Measurements from ENCODE around the gene SMYD4.

SMYD4 gene

GRCh38 chr17:1792495-1793446, 36.9 kb downstream of the SMYD4 start:
- H3K9ac ChIP-seq (ENCODE audit: low read length) = no peak overlapping the region
- no peaks in the 10 kb centered on the region for H3K27me3 ChIP-seq (ENCODE audit: control insufficient read depth, insufficient read depth, low read length)
- peaks cover 2% of the 10 kb centered on the region for H3K4me1 ChIP-seq (ENCODE audit: control insufficient read depth, insufficient read depth, low read length)
- H3K9me3 ChIP-seq (ENCODE audit: control insufficient read depth, low read length) = no peaks in the 10 kb centered on the region
- no peaks in the 10 kb centered on the region for H3K36me3 ChIP-seq (ENCODE audit: control insufficient read depth, insufficient read depth, low read length)
- H3K4me3 ChIP-seq (ENCODE audit: low read length) = no peak overlapping the region

DNA sequence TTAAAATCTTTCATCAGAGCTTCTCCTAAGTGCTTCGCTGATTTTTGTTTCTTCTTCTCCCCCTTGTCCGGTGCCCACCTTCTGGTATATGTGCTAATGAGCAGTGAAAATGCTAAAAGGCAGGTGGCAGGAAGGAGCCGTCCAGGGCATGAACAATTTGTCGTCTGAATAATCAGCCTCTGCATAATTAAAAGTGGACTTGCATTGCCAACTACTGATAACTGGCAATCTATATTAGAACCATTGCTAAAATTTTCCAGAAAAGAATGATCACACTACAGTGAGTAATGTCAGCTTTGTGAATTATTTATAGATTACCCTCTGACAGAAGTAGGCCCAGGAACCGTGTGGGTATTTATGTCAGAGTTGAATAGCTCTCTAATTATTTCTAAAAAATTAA, 39.8 kb downstream of the SMYD4 start:
- no peaks in the 10 kb centered on the region for H3K9me3 ChIP-seq (ENCODE audit: control insufficient read depth, low read length)
- H3K4me1 ChIP-seq (ENCODE audit: control insufficient read depth, insufficient read depth, low read length) = peaks cover 9% of the 10 kb centered on the region
- H3K36me3 ChIP-seq (ENCODE audit: control insufficient read depth, insufficient read depth, low read length) = no peaks in the 10 kb centered on the region
- no peak overlapping the region for H3K9ac ChIP-seq (ENCODE audit: low read length)
- H3K27me3 ChIP-seq (ENCODE audit: control insufficient read depth, insufficient read depth, low read length) = no peaks in the 10 kb centered on the region
- no peak overlapping the region for H3K4me3 ChIP-seq (ENCODE audit: low read length)

DNA sequence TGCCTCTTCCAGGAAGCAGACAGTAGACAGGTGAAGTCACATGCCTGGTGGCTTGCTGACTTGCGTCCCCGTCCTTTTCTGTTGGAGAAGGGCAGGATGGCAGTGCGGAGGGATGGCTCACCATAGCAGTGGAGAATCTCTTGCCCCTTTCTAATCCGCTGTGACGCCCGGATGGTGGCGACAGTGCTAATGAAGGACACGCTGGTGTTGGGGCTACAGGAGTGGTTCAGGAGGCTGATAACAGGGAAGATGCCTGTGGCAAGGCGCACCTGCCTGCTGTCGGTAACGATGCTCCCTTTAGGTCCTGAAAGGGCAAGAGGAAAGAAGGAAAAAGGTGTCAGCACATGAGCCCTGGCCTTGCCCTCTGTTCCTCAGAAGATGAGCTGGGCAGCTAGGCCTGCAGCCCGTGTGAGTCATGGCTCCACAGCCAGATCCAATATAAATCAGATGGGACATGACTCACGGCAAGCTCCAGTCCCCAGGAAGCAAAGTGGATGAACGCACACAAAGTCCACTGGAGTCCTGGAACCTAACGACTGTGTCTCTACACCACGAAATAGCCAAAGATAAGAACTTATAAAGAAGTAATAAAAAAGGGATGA, 42.3 kb downstream of the SMYD4 start:
- Histone ChIP-seq H3K9ac (ENCODE audit: low read length) (peak overlapping the region; percentile 38), H3K36me3 (ENCODE audit: control insufficient read depth, insufficient read depth, low read length) (no peaks in the 10 kb centered on the region), H3K4me3 (ENCODE audit: low read length) (peak overlapping the region; percentile 5), H3K27me3 (ENCODE audit: control insufficient read depth, insufficient read depth, low read length) (no peaks in the 10 kb centered on the region), H3K4me1 (ENCODE audit: control insufficient read depth, insufficient read depth, low read length) (peaks cover 9% of the 10 kb centered on the region), H3K9me3 (ENCODE audit: control insufficient read depth, low read length) (no peaks in the 10 kb centered on the region)

DNA sequence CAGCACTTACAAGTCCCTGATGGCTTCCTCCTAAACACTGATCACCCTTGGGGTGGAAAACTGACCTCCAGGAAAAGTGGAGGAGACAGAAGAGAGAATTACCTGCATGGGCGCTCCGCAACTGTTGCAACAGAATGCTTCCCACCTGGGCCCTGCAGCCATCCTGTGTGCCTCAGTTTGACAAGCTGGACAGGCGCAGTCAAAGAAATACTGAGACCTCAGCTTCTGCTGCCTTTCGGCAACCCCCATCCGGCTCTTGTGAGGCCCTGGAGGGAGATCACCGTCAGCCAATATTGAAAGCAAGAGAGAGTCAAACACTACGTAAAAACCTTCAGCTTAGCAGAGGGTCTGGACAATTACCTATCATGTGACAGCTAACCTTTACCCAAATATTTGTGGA, 43.0 kb downstream of the SMYD4 start:
- no peaks in the 10 kb centered on the region for H3K36me3 ChIP-seq (ENCODE audit: control insufficient read depth, insufficient read depth, low read length)
- H3K9ac ChIP-seq (ENCODE audit: low read length) = no peak overlapping the region
- H3K9me3 ChIP-seq (ENCODE audit: control insufficient read depth, low read length) = no peaks in the 10 kb centered on the region
- no peak overlapping the region for H3K4me3 ChIP-seq (ENCODE audit: low read length)
- no peaks in the 10 kb centered on the region for H3K27me3 ChIP-seq (ENCODE audit: control insufficient read depth, insufficient read depth, low read length)
- peaks cover 16% of the 10 kb centered on the region for H3K4me1 ChIP-seq (ENCODE audit: control insufficient read depth, insufficient read depth, low read length)

DNA sequence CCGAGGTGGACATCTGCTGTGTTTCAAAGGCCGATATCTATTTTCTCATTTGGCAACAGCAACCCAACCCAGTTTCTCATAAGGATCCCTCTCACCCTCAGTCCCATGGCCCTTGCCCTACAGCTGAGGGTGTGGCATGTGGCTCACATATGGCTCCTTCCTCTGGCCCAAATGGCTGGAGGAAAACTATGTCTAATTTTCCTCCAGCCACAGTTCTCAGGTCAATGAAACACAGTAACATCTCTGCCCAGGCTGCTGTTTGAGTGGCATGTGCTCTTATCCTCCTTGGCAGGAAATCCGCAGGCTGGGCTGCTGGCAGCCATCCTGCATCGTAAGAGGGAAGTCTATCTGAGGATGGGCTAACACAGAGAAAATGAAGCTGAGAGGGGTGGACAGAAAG, 43.8 kb downstream of the SMYD4 start:
- H3K4me1 ChIP-seq (ENCODE audit: control insufficient read depth, insufficient read depth, low read length) = peaks cover 16% of the 10 kb centered on the region
- H3K36me3 ChIP-seq (ENCODE audit: control insufficient read depth, insufficient read depth, low read length) = no peaks in the 10 kb centered on the region
- no peak overlapping the region for H3K4me3 ChIP-seq (ENCODE audit: low read length)
- H3K9ac ChIP-seq (ENCODE audit: low read length) = no peak overlapping the region
- H3K27me3 ChIP-seq (ENCODE audit: control insufficient read depth, insufficient read depth, low read length) = no peaks in the 10 kb centered on the region
- H3K9me3 ChIP-seq (ENCODE audit: control insufficient read depth, low read length) = no peaks in the 10 kb centered on the region

DNA sequence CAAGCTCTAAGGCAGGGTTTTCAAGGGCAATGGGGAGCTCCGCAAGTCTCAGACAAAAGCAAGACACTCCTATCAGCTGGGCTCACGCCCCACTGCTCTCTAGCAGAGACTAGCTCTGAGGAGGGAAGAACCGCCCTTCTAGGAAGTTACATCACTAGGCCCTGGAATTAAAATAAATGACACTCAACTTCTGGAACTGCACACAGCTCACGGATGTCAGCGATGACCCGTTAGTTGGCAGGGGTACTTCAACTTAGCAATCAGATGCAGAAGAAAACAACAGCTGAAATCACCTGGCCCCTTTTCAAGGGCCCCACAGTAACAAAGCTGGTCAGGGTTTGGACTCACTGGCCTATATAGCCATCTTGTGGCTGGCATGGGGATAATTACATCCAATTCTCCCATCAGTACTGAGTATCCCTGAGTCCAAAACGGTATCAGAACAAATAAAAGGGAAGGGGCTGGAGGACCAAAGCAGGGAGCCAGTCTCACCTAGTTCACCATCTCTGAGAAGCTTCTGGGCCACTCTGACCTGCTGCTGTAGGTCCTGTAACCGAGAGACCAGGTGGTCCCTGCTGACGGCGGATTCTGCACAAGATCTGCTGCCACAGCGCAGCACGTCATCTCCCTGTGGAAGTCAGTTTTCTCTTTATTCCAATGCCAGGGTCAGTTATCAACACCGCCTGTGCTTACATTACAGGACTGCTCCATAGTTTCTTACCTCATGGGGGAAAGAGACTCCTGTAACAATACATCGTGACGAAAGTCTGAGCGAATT, 45.7 kb downstream of the SMYD4 start:
- Histone ChIP-seq H3K4me1 (ENCODE audit: control insufficient read depth, insufficient read depth, low read length) (peaks cover 21% of the 10 kb centered on the region), H3K27me3 (ENCODE audit: control insufficient read depth, insufficient read depth, low read length) (no peaks in the 10 kb centered on the region), H3K36me3 (ENCODE audit: control insufficient read depth, insufficient read depth, low read length) (no peaks in the 10 kb centered on the region), H3K4me3 (ENCODE audit: low read length) (no peak overlapping the region), H3K9ac (ENCODE audit: low read length) (peak overlapping the region; percentile 60), H3K9me3 (ENCODE audit: control insufficient read depth, low read length) (no peaks in the 10 kb centered on the region)

DNA sequence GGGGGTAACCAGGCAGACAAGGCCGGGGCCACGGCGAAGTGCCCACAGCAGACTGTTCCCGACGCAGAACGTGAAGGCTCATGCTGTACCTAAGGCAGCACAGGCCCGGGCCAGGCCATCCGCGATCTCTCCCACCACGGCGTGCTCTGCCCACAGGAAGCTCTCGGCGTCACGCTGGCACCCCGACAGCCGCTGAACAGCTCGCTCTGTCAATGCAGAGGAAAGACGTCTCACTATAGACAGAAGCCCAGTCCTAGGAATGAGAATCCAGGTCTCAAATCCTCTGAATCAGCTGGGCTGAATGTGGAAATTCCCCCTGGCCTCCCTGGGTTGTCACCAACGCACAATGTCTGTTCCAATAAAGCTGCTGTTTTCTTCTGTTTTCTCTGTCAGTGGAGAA, 46.4 kb downstream of the SMYD4 start:
- Histone ChIP-seq H3K27me3 (ENCODE audit: control insufficient read depth, insufficient read depth, low read length) (no peaks in the 10 kb centered on the region), H3K4me3 (ENCODE audit: low read length) (no peak overlapping the region), H3K36me3 (ENCODE audit: control insufficient read depth, insufficient read depth, low read length) (no peaks in the 10 kb centered on the region), H3K9ac (ENCODE audit: low read length) (peak overlapping the region; percentile 60), H3K9me3 (ENCODE audit: control insufficient read depth, low read length) (no peaks in the 10 kb centered on the region), H3K4me1 (ENCODE audit: control insufficient read depth, insufficient read depth, low read length) (peaks cover 21% of the 10 kb centered on the region)

- Histone ChIP-seq H3K36me3 (ENCODE audit: control insufficient read depth, insufficient read depth, low read length) (no peaks in the 10 kb centered on the region), H3K9me3 (ENCODE audit: control insufficient read depth, low read length) (no peaks in the 10 kb centered on the region), H3K27me3 (ENCODE audit: control insufficient read depth, insufficient read depth, low read length) (no peaks in the 10 kb centered on the region), H3K4me1 (ENCODE audit: control insufficient read depth, insufficient read depth, low read length) (peaks cover 14% of the 10 kb centered on the region), H3K9ac (ENCODE audit: low read length) (no peak overlapping the region), H3K4me3 (ENCODE audit: low read length) (no peak overlapping the region)
Measured at GRCh38 chr17:1782171-1782567, 47.5 kb downstream of the SMYD4 start.

DNA sequence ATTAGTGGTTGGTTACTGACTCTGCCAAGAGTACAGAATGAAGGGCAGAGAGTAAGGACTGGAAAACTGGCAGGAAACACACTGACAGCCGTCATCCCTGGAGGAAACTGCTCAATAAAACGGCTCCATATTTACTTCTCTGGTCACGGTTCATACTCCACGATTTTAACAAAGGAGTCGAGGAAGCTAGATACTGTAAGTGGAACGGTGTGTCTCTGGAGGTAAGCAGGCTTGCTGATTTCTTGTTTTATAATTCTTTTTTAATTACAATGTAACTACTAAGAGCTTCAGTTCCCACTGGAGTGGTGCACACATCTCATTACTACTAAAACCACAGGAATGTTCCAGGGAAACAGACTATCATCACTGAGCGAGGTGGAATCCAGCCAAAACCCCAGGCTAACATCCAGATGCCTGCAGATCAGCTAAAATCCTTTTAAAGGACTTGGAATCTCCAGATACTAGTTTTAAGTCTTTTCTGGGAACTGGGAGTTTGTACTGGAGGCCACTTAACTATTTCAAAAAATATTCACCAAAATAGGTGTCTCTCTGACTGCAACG, 50.1 kb downstream of the SMYD4 start:
- Histone ChIP-seq H3K27me3 (ENCODE audit: control insufficient read depth, insufficient read depth, low read length) (no peaks in the 10 kb centered on the region), H3K4me1 (ENCODE audit: control insufficient read depth, insufficient read depth, low read length) (peaks cover 12% of the 10 kb centered on the region), H3K4me3 (ENCODE audit: low read length) (no peak overlapping the region), H3K9ac (ENCODE audit: low read length) (no peak overlapping the region), H3K9me3 (ENCODE audit: control insufficient read depth, low read length) (no peaks in the 10 kb centered on the region), H3K36me3 (ENCODE audit: control insufficient read depth, insufficient read depth, low read length) (no peaks in the 10 kb centered on the region)

- Histone ChIP-seq H3K9me3 (ENCODE audit: control insufficient read depth, low read length) (no peaks in the 10 kb centered on the region), H3K9ac (ENCODE audit: low read length) (no peak overlapping the region), H3K27me3 (ENCODE audit: control insufficient read depth, insufficient read depth, low read length) (no peaks in the 10 kb centered on the region), H3K36me3 (ENCODE audit: control insufficient read depth, insufficient read depth, low read length) (no peaks in the 10 kb centered on the region), H3K4me1 (ENCODE audit: control insufficient read depth, insufficient read depth, low read length) (peaks cover 13% of the 10 kb centered on the region), H3K4me3 (ENCODE audit: low read length) (no peak overlapping the region)
Measured at GRCh38 chr17:1776857-1777256, 52.8 kb downstream of the SMYD4 start.

DNA sequence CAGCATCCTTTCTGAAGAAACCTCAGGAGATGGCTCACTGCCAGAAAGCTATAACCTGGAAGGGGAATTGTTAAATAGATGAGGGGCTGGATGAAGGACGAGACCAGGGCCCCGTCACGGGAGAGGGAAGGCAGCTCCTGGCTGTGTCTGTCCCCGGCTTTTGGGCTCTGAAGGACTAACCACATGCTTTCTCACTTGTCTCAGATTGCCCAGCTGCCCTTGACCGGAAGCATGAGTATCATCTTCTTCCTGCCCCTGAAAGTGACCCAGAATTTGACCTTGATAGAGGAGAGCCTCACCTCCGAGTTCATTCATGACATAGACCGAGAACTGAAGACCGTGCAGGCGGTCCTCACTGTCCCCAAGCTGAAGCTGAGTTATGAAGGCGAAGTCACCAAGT, 53.4 kb downstream of the SMYD4 start:
- no peaks in the 10 kb centered on the region for H3K27me3 ChIP-seq (ENCODE audit: control insufficient read depth, insufficient read depth, low read length)
- peaks cover 12% of the 10 kb centered on the region for H3K4me1 ChIP-seq (ENCODE audit: control insufficient read depth, insufficient read depth, low read length)
- H3K9ac ChIP-seq (ENCODE audit: low read length) = no peak overlapping the region
- H3K4me3 ChIP-seq (ENCODE audit: low read length) = no peak overlapping the region
- no peaks in the 10 kb centered on the region for H3K36me3 ChIP-seq (ENCODE audit: control insufficient read depth, insufficient read depth, low read length)
- no peaks in the 10 kb centered on the region for H3K9me3 ChIP-seq (ENCODE audit: control insufficient read depth, low read length)
